Activated gamma-delta T cell (primary cell): ENCODE results near the gene CHM.
"Not testable (repeated sequence)": the region's sequence is repeated elsewhere in the genome, so short reads cannot be mapped to it uniquely, and the experiment has no call there.

Experiments used
- DNase-seq: peaks from one replicate; lab custom pipeline; 2025; lab: John Stamatoyannopoulos, UW
- total RNA-seq, 2 donors: gene quantifications; one replicate each; lab custom pipeline; 2026; lab: John Stamatoyannopoulos, UW

The CHM gene
- total RNA-seq: 35.4 to 37.6 reads per million in 2 donors

GRCh38 chrX:86047174-86047935 is at the start of gene CHM:
Gene CHM, minus strand, starts transcription at chrX:86047558. Its CDS starts 26 bp downstream, at chrX:86047532.
- no peak for DNase-seq

DNA sequence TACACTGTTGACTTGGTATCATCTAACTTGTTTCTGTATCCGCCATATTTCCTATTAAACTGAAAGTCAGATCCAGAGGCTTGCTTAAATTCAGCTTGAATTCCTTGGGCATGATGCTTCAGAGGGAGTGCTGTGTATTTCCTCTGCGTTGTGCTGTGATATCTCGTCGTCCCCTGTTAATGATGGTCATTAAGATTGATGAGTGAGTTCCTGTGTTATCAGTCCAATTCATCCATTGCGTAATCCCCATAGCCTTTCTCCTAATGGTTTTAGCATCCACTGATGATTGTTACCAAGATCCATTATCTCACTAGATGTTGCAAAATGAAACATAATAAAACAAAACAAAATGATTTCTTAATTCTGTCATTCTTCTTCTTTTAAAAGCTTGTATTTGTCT is 31.3 kb upstream of the CHM start:
- no peak for DNase-seq

GRCh38 chrX:86066998-86067397 is 19.6 kb upstream of the CHM start:
- DNase-seq: no peak

DNA sequence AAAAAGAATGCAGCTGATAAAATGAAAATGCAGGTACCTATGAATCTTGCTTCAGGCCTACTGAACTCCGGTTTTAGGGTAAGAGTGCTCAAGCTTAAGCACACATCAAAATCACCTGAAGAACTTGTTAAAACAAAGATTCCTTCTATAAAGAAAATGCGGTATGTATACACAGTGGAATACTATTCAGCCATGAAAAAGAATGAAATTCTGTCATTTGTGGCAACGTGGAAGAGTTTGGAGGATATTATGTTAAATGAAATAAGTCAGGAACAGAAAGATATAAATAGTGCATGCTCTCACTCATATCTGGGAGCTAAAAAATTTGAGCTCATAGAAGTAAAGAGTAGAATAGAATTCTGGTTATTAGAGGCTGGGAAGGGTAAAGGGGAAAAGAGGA is 14.0 kb upstream of the CHM start:
- no peak for DNase-seq

GRCh38 chrX:86051741-86052140 is 4.4 kb upstream of the CHM start:
- DNase-seq: no peak

GRCh38 chrX:86047936-86048280 is 550 bp upstream of the CHM start:
- DNase-seq: no peak

DNA sequence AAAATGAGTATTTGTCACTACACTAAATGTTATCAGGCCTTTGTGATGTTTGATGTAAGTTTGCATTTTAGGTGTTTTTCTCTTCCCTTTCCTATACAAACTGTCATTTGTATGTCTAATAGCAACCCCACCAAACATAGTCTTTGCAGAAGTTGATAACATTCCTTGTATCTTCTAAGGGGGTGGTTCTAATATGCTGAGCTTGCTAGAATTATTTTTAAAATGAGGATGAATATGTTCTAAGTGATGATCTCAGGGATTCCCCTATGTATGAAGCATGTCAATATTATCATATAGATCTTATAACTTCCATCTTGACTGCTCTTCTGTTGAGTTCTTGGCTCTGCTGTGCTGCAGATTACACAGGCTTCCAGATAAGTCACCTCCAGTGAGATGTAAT is 3.1 kb downstream of the CHM start:
- no peak for DNase-seq

DNA sequence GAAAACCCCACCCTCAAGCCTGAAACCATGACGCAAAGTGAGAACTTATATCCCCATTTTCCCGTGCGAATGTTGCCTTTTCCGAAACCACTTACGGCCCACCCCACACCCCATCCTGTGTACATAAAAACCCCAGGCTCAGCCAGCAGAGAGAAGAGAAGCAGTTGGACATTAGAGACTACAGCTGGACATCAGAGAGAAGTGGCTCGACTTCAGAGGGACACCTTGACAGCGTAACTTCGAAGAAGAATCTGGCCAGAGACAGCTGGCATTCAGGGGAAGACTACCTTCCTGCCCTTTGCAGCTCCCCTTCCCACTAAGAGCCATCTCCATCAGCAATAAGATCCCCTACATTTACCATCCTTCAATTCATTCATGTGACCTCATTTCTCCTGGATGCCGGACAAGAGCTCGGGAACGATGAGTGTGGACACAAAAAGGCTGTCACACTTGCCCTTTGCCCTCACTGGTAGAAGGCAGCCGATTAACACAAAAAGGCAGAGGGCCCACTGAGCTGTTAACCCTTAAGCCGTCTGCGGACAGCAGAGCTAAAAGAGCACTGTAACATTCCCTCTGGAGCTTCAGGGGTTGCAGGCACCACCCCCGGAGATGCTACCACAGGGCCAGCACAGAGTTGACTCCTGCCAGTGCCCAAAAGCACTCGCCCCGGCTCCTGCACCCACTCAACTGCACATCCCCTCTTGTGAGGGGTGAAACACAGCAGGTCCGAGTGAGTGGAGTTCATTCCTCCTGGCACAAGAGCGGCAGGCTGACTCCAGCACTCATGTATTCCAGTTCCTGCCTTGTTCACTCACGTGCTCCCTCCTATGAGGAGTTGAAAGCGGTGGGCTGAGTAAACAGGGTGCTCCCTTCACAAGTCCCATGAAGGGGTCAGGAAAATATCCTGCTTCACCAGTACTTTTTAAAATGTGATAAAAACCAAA is 7.5 kb downstream of the CHM start:
- no peak for DNase-seq

- DNase-seq: no peak
Observed at GRCh38 chrX:86033385-86033784, 14.0 kb downstream of the CHM start.

GRCh38 chrX:86028681-86029080 is 18.7 kb downstream of the CHM start:
- DNase-seq: no peak

DNA sequence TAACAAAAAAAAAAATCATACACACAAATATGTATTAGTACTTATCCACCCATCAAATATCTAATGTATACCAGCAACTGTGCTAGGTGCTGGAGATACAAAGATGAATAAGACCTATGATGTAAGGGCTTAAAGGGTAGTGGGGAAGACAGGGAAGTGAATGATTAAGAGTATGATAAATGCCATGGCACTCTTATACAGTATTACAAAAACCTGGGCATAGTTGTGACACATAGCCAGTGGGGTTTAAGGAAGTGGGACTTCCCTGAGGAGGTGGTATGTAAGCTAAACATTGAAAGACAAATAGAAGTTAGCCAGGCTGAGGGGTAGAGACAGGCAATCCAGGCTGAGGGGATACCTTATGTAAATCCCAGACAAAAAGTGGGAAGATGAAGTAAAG is 23.5 kb downstream of the CHM start:
- no peak for DNase-seq

GRCh38 chrX:86021652-86022289 is 25.6 kb downstream of the CHM start:
- no peak for DNase-seq

GRCh38 chrX:86016139-86016538 is 31.2 kb downstream of the CHM start:
- no peak for DNase-seq

DNA sequence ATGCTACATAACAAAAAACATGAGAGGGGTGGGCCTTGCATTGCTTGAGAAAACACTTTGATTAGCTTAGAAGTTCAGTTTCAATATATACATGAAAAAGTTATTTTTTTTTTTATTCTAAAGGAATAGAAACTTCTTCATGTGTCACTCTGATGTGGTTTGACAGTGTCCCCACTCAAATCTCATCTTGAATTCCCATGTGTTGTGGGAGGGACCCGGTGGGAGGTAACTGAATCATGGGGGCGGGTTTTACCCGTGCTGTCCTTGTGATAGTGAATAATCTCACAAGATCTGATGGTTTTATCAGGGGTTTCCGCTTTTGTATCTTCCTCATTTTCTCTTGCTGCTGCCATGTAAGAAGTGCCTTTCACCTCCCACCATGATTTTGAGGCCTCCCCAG is 32.4 kb downstream of the CHM start:
- DNase-seq: not testable (repeated sequence)

- no peak for DNase-seq
Observed at GRCh38 chrX:86014421-86014820, 32.9 kb downstream of the CHM start.

GRCh38 chrX:86013792-86014191 is 33.6 kb downstream of the CHM start:
- no peak for DNase-seq

DNA sequence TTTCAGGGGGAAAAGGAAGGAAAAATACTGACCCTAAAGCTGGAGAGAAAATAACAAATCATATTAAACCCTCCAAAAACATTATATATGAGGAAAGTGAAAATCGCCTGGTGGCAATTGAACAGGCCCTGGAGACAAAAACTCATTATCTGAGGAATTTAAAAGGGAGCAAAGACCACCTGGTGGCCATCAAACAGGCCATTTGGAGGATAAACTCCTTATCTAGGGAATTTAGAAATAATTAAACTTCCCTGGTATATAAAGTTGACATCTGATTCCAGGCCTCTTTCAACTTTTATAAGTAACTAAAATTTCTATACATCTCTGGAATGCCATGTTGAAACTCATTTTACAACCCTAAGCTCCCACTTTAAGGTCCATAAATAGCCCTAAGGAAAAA is 35.2 kb downstream of the CHM start:
- no peak for DNase-seq

DNA sequence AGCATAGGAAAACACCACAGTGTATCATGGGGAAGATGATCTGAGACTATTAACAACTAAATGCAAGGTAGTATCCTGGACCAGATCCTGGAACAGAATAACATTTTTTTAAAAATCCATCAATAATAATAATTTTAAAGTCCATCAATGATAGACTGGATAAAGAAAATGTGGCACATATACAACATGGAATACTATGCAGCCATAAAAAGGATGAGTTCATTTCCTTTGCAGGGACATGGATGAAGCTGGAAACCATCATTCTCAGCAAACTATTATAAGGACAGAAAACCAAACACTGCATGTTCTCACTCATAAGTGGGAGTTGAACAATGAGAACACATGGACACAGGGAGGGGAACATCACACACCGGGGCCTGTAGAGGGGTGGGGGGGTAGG is 37.6 kb downstream of the CHM start:
- DNase-seq: not testable (repeated sequence)

- not testable (repeated sequence) for DNase-seq
Observed at GRCh38 chrX:86007891-86008290, 39.5 kb downstream of the CHM start.

GRCh38 chrX:86002076-86002896 is 45.1 kb downstream of the CHM start:
- DNase-seq: no peak

- no peak for DNase-seq
Observed at GRCh38 chrX:85998954-85999353, 48.4 kb downstream of the CHM start.

- DNase-seq: no peak
Observed at GRCh38 chrX:85996555-85996954, 50.8 kb downstream of the CHM start.
